Measurements from ENCODE around the gene MOB3A.

The MOB3A gene

GRCh38 chr19:2058570-2059421 lies 37.3 kb downstream of the MOB3A start:
- DNase-seq = no peak

- DNase-seq = no peak
Measured at GRCh38 chr19:2057484-2058469, 38.3 kb downstream of the MOB3A start.

- DNase-seq = no peak
Measured at GRCh38 chr19:2056837-2057192, 39.3 kb downstream of the MOB3A start.

- no peak for DNase-seq
Measured at GRCh38 chr19:2055931-2056836, 39.9 kb downstream of the MOB3A start.

GRCh38 chr19:2054763-2055162 lies 41.4 kb downstream of the MOB3A start:
- no peak for DNase-seq

- no peak for DNase-seq
Measured at GRCh38 chr19:2053601-2054389, 42.3 kb downstream of the MOB3A start.

- peak; percentile 49 for DNase-seq
Measured at GRCh38 chr19:2051773-2052704, 44.1 kb downstream of the MOB3A start.

- peak; percentile 96 for DNase-seq
Measured at GRCh38 chr19:2050991-2051772, 44.9 kb downstream of the MOB3A start, which contains the start of gene MKNK2. TSS of gene MKNK2 (minus strand) at chr19:2051244. CDS start at chr19:2050851, 393 bp downstream.

- DNase-seq = no peak
Measured at GRCh38 chr19:2050349-2050990, 45.7 kb downstream of the MOB3A start.

- DNase-seq = peak; percentile 46
Measured at GRCh38 chr19:2049741-2050348, 46.3 kb downstream of the MOB3A start.

GRCh38 chr19:2048959-2049740 lies 47.0 kb downstream of the MOB3A start:
- no peak for DNase-seq

- no peak for DNase-seq
Measured at GRCh38 chr19:2048104-2048958, 47.8 kb downstream of the MOB3A start.

GRCh38 chr19:2047449-2048103 lies 48.5 kb downstream of the MOB3A start:
- peak; percentile 41 for DNase-seq

- DNase-seq = no peak
Measured at GRCh38 chr19:2047076-2047448, 49.1 kb downstream of the MOB3A start.

- DNase-seq = no peak
Measured at GRCh38 chr19:2046046-2046907, 49.8 kb downstream of the MOB3A start.
